ENCODE measurements around the gene ALPK3.

Gene ALPK3

DNA sequence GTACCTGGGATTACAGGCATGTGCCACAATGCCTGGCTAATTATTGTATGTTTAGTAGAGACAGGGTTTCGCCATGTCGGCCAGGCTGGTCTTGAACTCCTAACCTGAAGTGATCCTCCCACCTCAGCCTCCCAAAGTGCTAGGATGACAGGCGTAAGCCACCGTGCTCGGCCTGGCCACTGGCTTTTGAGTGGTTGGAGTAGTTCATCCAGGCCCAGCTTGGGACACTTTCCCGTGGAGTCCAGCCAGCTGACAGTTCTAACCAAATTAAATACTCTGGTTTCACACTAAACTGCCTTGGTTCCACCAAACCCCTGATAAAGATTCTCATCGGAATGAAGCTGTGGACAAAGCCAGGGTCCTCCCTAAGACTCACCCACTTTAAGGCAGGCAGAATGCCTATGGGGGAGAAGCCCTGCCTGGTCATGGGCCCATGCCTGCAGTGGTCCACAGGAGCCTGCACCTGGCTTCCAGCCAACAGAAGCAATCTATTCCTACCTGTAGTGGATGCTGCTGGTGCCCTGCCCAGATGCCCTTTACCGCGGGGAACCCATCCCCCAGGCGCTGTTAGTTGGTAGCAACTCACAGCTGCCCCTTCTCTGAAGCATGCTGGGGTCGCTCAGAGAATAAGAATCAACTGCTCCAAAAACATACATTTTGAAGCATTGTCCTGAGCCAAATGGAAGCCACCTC lies 62.1 kb downstream of the ALPK3 start:
- Histone ChIP-seq H3K4me2 (ENCODE audit: low read length) (no peak overlapping the region), H2AFZ (ENCODE audit: low read depth, low read length) (no peak overlapping the region), H4K20me1 (ENCODE audit: insufficient read depth, low read length) (no peaks in the 10 kb centered on the region), H3K27ac (ENCODE audit: low read length) (no peak overlapping the region), H3K4me3 (ENCODE audit: low read length) (no peak overlapping the region), H3K36me3 (replicated peaks; ENCODE audit: low read depth, low read length) (no peaks in the 10 kb centered on the region), H3K27me3 (ENCODE audit: low read depth, low read length) (peaks cover 5% of the 10 kb centered on the region; the same call in 1 of the 2 replicates), H3K9ac (ENCODE audit: low read length) (no peak overlapping the region), H3K9me3 (ENCODE audit: insufficient read depth, low read length) (no peaks in the 10 kb centered on the region), H3K79me2 (ENCODE audit: low read length) (no peaks in the 10 kb centered on the region), H3K4me1 (ENCODE audit: low read length) (no peaks in the 10 kb centered on the region)
- TF ChIP-seq, protein P1, sequence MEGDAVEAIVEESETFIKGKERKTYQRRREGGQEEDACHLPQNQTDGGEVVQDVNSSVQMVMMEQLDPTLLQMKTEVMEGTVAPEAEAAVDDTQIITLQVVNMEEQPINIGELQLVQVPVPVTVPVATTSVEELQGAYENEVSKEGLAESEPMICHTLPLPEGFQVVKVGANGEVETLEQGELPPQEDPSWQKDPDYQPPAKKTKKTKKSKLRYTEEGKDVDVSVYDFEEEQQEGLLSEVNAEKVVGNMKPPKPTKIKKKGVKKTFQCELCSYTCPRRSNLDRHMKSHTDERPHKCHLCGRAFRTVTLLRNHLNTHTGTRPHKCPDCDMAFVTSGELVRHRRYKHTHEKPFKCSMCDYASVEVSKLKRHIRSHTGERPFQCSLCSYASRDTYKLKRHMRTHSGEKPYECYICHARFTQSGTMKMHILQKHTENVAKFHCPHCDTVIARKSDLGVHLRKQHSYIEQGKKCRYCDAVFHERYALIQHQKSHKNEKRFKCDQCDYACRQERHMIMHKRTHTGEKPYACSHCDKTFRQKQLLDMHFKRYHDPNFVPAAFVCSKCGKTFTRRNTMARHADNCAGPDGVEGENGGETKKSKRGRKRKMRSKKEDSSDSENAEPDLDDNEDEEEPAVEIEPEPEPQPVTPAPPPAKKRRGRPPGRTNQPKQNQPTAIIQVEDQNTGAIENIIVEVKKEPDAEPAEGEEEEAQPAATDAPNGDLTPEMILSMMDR (IDR thresholded peaks at IDR 0.05; ENCODE audit: low read depth, low read length): no peak
- no peak for TF ChIP-seq EZH2phosphoT487 (IDR thresholded peaks at IDR 0.05; ENCODE audit: low read depth)

DNA sequence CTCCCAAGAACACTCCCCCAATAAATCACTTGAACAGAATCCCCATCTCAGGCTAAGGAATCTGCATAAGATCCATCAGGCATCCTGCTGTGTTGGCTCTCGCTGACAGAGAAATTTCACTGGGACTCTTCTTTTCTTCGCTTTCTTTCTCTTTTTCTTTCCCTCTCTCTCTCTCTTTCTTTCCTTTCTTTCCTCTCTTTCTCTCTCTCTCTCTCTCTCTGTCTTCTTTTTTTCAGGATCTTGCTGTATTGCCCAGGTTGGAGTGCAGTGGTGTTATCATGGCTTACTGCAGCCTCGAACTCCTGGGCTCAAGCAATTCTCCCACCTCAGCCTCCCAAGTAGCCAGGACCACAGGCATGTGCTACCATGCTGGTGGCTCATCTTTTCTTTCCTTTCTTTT lies 62.9 kb downstream of the ALPK3 start:
- no peak for TF ChIP-seq EZH2phosphoT487 (IDR thresholded peaks at IDR 0.05; ENCODE audit: low read depth)
- TF ChIP-seq, protein P1 (IDR thresholded peaks at IDR 0.05; ENCODE audit: low read depth, low read length): no peak
- Histone ChIP-seq H3K27me3 (ENCODE audit: low read depth, low read length) (peaks cover 1% of the 10 kb centered on the region; the same call in 1 of the 2 replicates), H3K36me3 (replicated peaks; ENCODE audit: low read depth, low read length) (no peaks in the 10 kb centered on the region), H3K79me2 (ENCODE audit: low read length) (no peaks in the 10 kb centered on the region), H3K9ac (ENCODE audit: low read length) (no peak overlapping the region), H2AFZ (ENCODE audit: low read depth, low read length) (no peak overlapping the region), H3K4me2 (ENCODE audit: low read length) (no peak overlapping the region), H3K27ac (ENCODE audit: low read length) (no peak overlapping the region), H4K20me1 (ENCODE audit: insufficient read depth, low read length) (no peaks in the 10 kb centered on the region), H3K9me3 (ENCODE audit: insufficient read depth, low read length) (no peaks in the 10 kb centered on the region), H3K4me3 (ENCODE audit: low read length) (no peak overlapping the region), H3K4me1 (ENCODE audit: low read length) (no peaks in the 10 kb centered on the region)

DNA sequence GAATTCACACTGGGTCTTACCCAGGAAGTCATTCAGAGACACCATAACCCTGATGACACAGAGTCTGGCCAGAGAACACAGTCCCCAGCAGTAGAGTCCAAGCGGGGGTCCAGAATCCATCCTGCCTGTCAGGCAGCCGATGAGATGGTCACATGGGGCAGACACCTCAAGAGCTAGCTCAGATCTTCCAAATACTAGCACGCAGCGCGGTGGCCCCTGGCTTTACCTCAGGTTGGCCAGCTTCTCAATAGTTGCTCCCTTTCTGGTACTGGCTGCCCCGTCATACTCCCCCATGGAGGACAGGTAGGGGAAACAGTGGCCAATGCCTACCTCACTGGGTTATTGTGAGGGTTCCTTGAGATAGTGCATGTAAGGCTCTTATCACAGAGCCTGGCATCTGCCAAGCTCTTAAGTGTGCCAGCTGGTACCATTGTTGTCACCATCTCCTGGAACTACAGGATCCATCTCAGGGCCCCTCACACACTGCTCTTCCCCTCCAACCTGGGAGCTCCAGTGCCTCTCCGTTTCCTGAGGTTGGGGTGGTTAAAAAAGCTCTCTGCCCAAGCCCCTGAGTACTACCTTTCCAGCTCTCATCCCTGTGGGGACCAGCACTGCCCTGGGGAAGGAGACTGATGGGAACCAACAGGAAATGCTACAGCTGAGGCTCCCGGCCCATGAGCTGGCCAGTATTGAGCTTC lies 63.8 kb downstream of the ALPK3 start:
- Histone ChIP-seq H3K4me1 (ENCODE audit: low read length) (no peaks in the 10 kb centered on the region), H3K27me3 (ENCODE audit: low read depth, low read length) (no peaks in the 10 kb centered on the region), H4K20me1 (ENCODE audit: insufficient read depth, low read length) (no peaks in the 10 kb centered on the region), H3K27ac (ENCODE audit: low read length) (no peak overlapping the region), H3K9ac (ENCODE audit: low read length) (no peak overlapping the region), H3K9me3 (ENCODE audit: insufficient read depth, low read length) (no peaks in the 10 kb centered on the region), H3K79me2 (ENCODE audit: low read length) (no peaks in the 10 kb centered on the region), H3K4me2 (ENCODE audit: low read length) (no peak overlapping the region), H2AFZ (ENCODE audit: low read depth, low read length) (no peak overlapping the region), H3K36me3 (replicated peaks; ENCODE audit: low read depth, low read length) (no peaks in the 10 kb centered on the region), H3K4me3 (ENCODE audit: low read length) (no peak overlapping the region)
- no peak for TF ChIP-seq EZH2phosphoT487 (IDR thresholded peaks at IDR 0.05; ENCODE audit: low read depth)
- TF ChIP-seq, protein P1 (IDR thresholded peaks at IDR 0.05; ENCODE audit: low read depth, low read length): no peak

DNA sequence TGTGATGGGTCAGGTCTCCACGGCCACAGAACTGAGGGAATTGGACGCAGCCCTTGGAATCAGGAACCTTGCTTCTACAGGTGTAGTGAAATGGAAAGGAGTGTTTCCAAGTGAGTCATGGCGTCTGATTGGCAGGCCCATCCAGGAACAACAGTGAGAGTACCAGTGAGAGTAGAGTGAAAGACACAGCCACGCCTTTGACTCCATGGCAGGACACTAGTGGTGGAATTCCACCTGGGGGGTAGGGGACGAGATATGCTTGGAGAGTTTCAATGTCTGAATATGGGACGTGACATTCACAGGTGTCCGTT lies 64.3 kb downstream of the ALPK3 start:
- H3K36me3 ChIP-seq (replicated peaks; ENCODE audit: low read depth, low read length): no peaks in the 10 kb centered on the region
- H3K27me3 ChIP-seq (ENCODE audit: low read depth, low read length): no peaks in the 10 kb centered on the region
- H3K9ac ChIP-seq (ENCODE audit: low read length): no peak overlapping the region
- no peak overlapping the region for H2AFZ ChIP-seq (ENCODE audit: low read depth, low read length)
- no peak overlapping the region for H3K4me3 ChIP-seq (ENCODE audit: low read length)
- no peaks in the 10 kb centered on the region for H3K9me3 ChIP-seq (ENCODE audit: insufficient read depth, low read length)
- TF ChIP-seq, protein P1 (IDR thresholded peaks at IDR 0.05; ENCODE audit: low read depth, low read length): no peak
- TF ChIP-seq EZH2phosphoT487 (IDR thresholded peaks at IDR 0.05; ENCODE audit: low read depth): no peak
- H3K27ac ChIP-seq (ENCODE audit: low read length): no peak overlapping the region
- no peaks in the 10 kb centered on the region for H4K20me1 ChIP-seq (ENCODE audit: insufficient read depth, low read length)
- H3K4me1 ChIP-seq (ENCODE audit: low read length): no peaks in the 10 kb centered on the region
- H3K4me2 ChIP-seq (ENCODE audit: low read length): no peak overlapping the region
- no peaks in the 10 kb centered on the region for H3K79me2 ChIP-seq (ENCODE audit: low read length)
